H54 (cell line): ENCODE results near the gene CENPX.

Source experiments
- DNase-seq: peaks from one replicate; pipeline ENCODE4 v3.0.0; 2011; ENCODE audit warnings: low spot score, mixed read lengths; ENCODE audit not compliant: insufficient read length
- FAIRE-seq: peaks from 3 replicates; lab custom pipeline; 2011; peaks lifted over from hg19 to GRCh38; lab: Jason Lieb, UNC
- POLR2A ChIP-seq: IDR thresholded peaks from 2 replicates; pipeline ENCODE4 v1.6.1; 2011; ENCODE audit warnings: low read depth, mild to moderate bottlenecking, low read length

CENPX gene

GRCh38 chr17:82051776-82052637 lies 29.3 kb upstream of the CENPX start, which contains the start of the genes GPS1 and RFNG:
GPS1 (plus strand) TSS chr17:82051898; CDS start chr17:82051932, 34 bp downstream.
RFNG (minus strand) TSS chr17:82051811; CDS start chr17:82051766, 45 bp downstream.
- no peak for FAIRE-seq
- TF ChIP-seq POLR2A = peak; percentile 61; the same call in 1 of the 2 replicates
- DNase-seq = peak; percentile 90

GRCh38 chr17:82050761-82051641 lies 28.3 kb upstream of the CENPX start:
- no peak for DNase-seq
- TF ChIP-seq POLR2A = no peak
- no peak for FAIRE-seq

GRCh38 chr17:82050152-82050760 lies 27.6 kb upstream of the CENPX start:
- FAIRE-seq (no peak), DNase-seq (no peak)

GRCh38 chr17:82049521-82049971 lies 26.9 kb upstream of the CENPX start:
- DNase-seq (no peak), FAIRE-seq (no peak)
- no peak for TF ChIP-seq POLR2A

More at GRCh38 chr17:82050152-82050760, 27.6 kb upstream of the CENPX start:
- no peak for TF ChIP-seq POLR2A

- FAIRE-seq (no peak), DNase-seq (no peak)
- TF ChIP-seq POLR2A = no peak
Measured at GRCh38 chr17:82049106-82049505, 26.4 kb upstream of the CENPX start.

GRCh38 chr17:82048571-82048971 lies 25.9 kb upstream of the CENPX start:
- DNase-seq = no peak
- no peak for TF ChIP-seq POLR2A
- no peak for FAIRE-seq

- DNase-seq (no peak), FAIRE-seq (no peak)
- no peak for TF ChIP-seq POLR2A
Measured at GRCh38 chr17:82047914-82048570, 25.4 kb upstream of the CENPX start.

- no peak for FAIRE-seq
- TF ChIP-seq POLR2A = no peak
- no peak for DNase-seq
Measured at GRCh38 chr17:82047379-82047778, 24.7 kb upstream of the CENPX start.

- TF ChIP-seq POLR2A = no peak
- DNase-seq (no peak), FAIRE-seq (no peak)
Measured at GRCh38 chr17:82046903-82047302, 24.2 kb upstream of the CENPX start.

GRCh38 chr17:82045936-82046484 lies 23.3 kb upstream of the CENPX start:
- no peak for TF ChIP-seq POLR2A
- no peak for FAIRE-seq
- no peak for DNase-seq

- FAIRE-seq (no peak), DNase-seq (no peak)
- TF ChIP-seq POLR2A = no peak
Measured at GRCh38 chr17:82043507-82043906, 20.8 kb upstream of the CENPX start.

- TF ChIP-seq POLR2A = no peak
- no peak for FAIRE-seq
- no peak for DNase-seq
Measured at GRCh38 chr17:82042649-82043048, 20.0 kb upstream of the CENPX start.

GRCh38 chr17:82041144-82041814 lies 18.6 kb upstream of the CENPX start:
- no peak for FAIRE-seq
- no peak for DNase-seq
- no peak for TF ChIP-seq POLR2A
